Glomerular visceral epithelial cell (primary cell): ENCODE measurements around the gene FILIP1L.
"Not testable (repeated sequence)": the region's sequence is repeated elsewhere in the genome, so short reads cannot be mapped to it uniquely, and the experiment has no call there.

Experiments used
- DNase-seq: peaks from one replicate; pipeline ENCODE4 v3.0.0-alpha.2; 2016; ENCODE audit errors: extremely low spot score

FILIP1L gene

GRCh38 chr3:100075851-100076730, 38.2 kb downstream of the FILIP1L start:
- no peak for DNase-seq

DNA sequence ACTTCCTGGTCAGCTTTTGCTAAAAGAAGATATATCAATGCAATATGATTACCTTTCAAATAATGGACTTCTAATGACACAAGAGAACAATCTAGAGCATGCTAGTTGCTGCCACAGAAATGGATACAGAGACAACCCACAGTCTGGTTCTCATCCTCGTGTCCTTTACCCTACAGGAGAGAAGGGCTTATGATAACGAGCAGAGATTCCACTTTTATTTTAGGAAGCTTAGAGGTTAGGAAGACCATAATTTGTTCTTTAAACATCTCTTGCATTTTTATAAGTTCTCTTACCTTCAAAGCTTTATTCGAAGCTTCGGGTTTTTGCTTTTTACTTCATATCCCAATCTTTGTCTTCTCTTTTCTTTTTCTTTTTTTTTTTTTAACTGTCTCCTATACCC, 39.1 kb downstream of the FILIP1L start:
- DNase-seq, result no peak

DNA sequence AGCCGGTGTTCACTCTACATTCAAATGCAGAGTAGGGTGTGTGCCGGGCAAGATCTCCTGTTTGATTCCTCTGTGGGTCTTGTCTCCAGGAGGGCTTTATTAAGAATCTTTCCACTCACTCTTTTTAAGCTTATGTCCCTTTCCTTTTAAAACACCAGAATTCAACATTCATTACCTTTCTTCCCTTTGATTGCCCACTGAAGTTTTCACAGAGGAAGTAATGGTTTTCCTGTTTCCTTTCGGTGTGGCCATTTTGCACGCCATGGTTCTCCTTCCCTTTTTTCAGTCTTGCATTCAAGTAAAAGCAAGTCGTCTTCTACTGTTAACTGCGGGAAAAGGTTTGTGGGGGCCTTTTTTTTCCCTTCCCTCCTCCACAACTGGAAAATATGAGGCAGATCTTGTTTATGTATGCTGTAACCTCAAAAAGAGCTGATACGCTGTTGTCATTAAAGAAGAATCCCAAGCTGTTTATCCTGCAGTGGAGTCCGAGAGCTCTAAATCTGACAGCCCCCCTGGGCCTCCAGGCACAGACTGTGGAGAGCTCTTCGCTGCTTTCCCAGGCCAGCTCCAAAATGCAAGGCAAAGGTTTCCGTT, 40.5 kb downstream of the FILIP1L start:
- no peak for DNase-seq

DNA sequence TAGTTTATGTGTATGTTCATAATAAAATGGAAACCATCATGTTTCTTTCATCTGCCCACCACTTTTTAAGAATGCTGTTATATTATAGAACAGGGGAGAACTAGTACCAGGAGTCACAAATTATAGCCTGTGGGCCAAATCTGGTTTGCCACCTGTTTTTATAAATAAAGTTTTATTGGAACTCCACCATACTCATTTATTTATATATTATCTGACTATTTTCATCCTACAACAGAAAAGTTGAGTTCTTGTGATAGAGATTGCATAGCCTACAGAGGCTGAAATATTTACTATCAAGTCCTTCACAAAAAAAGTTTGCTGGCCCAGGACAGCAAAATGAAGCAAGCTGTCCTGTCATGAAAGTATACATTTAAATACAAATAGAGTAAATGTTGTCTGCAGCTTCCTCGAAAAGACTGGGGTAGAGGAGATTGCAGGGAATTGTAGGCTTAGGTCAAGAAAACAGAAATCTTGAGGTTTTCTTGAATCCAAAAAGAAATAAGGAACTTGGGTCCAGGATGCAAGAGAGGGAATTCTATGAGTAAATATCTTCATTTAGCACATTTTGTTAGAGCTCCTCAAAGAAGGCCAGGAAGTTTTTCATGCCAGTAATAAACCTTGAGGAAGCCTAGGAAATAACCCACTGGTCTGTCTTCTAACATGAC, 41.1 kb downstream of the FILIP1L start:
- DNase-seq, result no peak

DNA sequence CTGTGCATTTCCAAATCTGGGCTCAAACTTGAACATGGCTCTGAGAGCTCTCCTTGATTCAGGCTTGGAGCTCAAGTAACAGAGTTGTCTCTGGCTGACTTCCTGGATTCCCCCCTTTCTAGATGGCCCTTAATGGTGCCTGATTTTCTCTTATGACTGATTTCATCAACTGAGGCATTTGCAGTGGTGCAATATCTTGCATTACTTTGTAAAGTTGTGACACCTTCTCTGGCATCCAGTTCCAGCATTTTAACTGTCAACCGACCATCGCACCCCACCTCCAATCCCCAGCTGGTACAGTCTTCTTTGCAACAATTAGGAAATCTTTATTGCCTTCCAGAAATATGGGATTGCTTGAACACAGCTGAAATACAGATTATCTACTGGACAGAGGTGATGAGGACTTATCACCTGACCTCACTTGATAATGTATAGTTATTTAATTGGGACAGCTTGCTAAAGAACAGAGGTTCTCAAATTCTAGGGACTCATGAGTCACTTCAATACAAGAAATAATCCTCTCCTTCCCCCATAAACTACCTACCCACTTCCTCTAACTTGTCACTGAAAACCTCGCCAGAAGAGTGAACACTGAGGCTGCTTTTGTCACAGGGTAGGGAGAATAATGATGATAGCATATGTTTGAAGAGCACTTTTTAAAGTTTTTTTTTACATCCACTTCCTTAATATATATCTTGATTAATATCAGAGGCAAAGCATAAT, 41.8 kb downstream of the FILIP1L start:
- DNase-seq, result no peak

GRCh38 chr3:100069472-100069871, 44.8 kb downstream of the FILIP1L start:
- no peak for DNase-seq

GRCh38 chr3:100068826-100069225, 45.5 kb downstream of the FILIP1L start:
- peak; percentile 34 for DNase-seq

GRCh38 chr3:100067589-100067988, 46.7 kb downstream of the FILIP1L start:
- no peak for DNase-seq

DNA sequence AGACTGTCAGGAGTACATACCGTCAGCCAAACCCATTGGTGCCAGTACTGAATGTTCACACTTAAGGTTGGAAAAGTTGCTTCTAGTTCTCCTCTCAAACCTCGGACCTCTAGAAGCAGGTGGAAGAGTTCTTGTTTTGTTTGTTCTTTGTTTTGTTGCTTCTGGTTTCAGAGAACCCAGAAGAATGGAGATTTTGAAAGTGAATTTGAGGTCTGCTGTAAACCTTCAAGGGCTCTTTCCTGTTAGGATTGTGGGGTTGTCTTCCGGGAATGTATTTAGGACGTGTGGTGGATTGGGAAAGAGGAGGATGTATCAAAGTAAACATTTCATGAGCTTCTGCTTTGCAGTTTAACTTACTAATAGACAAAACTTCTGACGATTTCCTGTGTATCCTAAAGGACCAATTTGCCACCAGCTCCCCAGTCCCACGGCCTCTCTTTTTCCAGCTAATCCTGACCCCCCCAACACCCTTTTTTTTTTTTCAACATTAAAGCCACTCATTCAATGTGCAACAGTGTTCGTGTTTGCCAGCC, 50.3 kb downstream of the FILIP1L start:
- DNase-seq, result no peak

DNA sequence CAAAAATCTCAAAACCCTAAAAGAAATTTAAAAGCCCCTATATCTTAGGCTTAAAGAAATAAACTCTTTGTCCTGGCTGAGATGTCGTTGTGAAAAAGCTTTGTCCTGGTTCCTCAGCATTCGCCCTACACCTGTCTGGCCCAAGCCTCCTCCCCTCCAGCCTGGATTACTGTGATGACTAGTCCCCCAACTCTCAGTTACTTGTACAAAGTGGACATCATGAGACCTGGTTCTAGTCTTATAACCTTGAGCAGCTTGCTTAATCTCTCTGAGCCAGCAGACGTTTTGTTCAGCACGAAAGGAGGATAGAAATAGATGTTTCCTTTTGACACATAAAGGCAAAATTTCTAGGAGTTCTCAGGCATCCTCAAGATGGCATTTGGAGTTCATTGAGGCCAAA, 51.6 kb downstream of the FILIP1L start:
- DNase-seq, result no peak

DNA sequence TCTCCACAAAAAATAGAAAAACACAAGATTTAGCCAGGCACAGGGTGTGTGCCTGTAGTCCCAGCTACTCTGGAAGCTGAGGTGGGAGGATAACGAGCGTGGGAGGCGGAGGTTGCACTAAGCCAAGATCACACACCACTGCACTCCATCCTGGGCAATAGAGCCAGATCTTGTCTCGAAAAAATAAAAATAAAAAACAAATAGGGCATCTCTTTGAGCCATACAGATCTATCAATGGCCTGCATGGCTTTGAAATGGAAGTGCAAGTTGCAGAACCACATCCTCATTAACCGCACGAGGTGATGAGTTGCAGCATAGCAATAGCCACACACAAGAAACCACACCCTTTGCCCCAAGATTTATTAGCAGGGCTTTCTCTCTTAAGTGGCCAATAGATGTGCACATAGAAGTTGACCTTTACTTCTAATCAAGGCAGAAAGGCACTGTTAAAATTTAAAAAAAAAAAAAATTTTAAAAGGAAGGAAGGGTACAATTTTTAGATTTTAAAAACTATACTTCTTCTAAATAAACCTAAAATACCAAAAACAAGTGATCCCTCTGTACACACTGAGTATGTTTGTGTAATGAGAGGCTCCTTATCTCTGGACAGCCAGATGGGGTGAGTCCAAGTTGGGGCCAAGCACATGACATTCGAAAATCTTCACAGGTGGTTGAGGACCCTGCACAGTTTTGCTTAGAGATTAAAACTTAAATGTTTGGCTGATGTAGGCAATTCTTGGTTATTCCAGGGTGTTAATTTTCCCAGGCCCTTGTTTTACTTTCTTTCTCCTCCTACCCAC, 53.4 kb downstream of the FILIP1L start:
- DNase-seq, result no peak

DNA sequence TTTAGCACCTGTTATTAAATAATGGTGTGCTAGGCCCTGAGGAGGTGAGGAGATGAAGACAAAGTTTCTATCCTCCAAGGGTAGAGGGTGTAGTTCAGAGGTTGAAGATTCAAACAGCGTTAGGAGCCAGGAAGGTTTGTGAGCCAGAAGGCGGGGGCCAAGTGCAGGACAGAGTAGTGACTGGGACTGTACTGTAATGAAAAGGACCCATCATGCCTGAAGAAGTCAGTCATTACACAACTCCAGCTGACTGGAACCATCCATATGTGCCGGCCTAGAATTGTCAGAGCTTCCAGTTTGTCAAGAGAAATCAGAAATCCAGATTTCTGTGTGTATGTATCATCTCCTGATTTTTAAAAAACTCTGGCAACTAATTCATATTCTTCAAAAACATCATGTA, 54.8 kb downstream of the FILIP1L start:
- no peak for DNase-seq

DNA sequence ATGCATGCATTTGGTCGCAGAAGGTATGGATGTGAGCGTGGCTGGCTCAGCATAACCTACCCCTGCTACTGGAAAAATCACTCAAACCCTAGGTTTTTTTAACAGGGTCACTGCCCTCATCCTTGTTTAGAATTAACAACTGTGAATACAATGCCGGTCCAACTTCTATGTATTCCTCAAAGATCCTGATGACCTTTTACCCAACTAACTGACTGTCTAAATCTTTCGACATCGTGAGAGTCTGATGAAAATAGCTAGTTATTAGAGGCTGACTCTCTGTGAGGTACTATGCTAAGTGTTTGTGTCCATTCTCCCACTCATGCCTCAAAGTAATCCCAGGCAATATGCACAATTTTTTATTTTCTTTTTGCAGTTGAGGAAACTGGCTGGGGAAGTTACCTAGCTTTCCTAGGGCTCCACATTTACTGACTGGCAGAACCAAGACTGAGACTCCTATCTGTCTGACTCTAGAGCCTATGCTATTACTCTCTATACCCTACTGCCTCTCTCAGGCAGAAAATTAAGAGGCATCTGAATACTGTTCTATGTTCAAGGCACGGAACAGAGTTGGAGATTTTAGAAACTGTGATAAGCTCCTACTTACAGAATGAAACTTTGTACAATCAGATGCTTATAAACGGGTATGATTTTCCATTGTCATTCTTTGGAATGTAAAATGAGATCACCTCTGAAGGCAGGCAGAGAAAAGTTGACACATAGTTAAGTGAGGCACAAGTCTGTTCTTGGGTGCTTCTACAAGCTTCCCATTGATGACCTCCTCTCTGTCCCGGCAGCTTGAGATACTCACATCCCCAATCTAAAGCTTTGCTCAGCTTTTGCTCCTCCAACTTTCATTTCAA, 56.4 kb downstream of the FILIP1L start:
- no peak for DNase-seq

DNA sequence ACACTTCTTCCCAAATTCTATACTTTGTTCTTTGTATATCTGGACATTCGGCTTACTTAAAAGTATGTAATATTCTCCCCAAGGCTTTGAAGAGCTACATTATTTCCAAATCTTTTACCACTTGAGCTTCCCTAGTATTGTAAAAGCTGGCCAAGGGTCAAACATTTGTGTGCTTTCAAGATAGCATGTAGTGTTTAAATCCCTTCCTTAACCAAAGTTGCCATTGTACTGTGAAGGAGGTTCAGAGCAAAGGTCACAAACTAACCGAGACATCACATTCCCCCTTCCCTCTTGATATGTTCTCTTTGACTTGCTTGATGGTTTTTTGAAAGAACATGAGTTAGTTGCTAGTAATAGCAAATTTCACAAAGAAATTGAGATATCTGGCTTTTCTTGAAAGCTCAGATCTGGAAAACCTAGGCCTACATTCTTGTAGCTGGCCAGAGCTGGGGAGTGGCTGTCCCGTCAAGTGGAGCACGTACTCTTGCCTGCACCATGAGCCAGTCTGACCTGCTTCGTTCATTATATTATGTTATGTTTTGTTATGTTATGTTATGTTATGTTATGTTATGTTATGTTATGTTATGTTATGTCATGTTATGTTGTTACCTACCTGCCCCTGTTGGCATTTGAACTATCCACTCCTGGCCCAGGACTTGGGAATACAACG, 60.2 kb downstream of the FILIP1L start:
- no peak for DNase-seq

GRCh38 chr3:100051513-100051912, 62.8 kb downstream of the FILIP1L start:
- not testable (repeated sequence) for DNase-seq

GRCh38 chr3:100048248-100048647, 66.1 kb downstream of the FILIP1L start:
- DNase-seq, result no peak

GRCh38 chr3:100047455-100048141, 66.7 kb downstream of the FILIP1L start:
- DNase-seq, result peak; percentile 91

DNA sequence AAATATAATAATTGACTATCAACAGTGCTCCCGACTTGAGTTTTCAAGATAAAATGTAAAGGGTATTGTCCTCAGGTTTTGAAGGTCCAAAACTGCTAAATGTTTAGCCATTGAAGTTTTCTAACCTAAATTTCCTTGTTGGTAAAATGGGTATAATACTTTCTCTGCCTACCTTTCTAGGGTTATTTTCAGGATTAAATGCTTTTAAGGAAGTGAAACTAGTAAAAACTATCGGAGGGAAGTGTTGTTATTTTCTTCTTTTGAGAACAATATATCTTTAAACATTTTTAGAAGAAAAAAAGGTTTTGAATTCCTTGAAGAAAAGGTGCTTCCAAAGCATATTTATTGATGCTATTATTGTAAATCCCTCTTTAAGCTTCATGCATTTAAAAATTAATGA, 67.3 kb downstream of the FILIP1L start:
- no peak for DNase-seq

DNA sequence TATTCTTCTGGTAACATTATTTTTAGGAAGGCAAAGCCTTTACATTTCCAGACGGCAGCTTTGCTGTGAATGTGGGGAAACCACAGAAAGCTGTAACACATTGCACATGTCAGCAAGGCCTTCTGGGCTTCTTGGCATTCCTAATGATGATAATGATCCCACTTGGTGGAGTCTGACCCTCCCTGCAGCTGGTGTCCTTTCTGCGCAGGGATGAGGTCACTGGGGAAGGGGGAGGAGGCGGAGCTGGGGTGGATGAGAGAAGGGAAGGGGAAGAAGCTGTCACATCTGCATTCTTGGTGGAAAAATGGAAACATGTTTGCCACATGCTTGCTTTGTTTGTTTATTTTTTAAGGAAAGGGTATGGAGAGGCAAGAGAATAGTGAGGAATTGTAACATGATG, 68.6 kb downstream of the FILIP1L start:
- peak; percentile 80 for DNase-seq
